B cell (primary cell): ENCODE measurements around the gene TMEM63A.

ENCODE experiments used
- EZH2 ChIP-seq: IDR thresholded peaks from 2 replicates; pipeline ENCODE4 v1.6.1; 2012; ENCODE audit warnings: borderline replicate concordance, low read depth, mild to moderate bottlenecking, moderate library complexity, low read length; ENCODE audit not compliant: insufficient read depth, poor library complexity, severe bottlenecking
- TF ChIP-seq, protein P1 (sequence below): fragments of 200-600 bp; IDR thresholded peaks from one replicate; pipeline ENCODE4 v1.8.0; 2022; ENCODE audit warnings: antibody characterized with exemption, mild to moderate bottlenecking

DNA sequence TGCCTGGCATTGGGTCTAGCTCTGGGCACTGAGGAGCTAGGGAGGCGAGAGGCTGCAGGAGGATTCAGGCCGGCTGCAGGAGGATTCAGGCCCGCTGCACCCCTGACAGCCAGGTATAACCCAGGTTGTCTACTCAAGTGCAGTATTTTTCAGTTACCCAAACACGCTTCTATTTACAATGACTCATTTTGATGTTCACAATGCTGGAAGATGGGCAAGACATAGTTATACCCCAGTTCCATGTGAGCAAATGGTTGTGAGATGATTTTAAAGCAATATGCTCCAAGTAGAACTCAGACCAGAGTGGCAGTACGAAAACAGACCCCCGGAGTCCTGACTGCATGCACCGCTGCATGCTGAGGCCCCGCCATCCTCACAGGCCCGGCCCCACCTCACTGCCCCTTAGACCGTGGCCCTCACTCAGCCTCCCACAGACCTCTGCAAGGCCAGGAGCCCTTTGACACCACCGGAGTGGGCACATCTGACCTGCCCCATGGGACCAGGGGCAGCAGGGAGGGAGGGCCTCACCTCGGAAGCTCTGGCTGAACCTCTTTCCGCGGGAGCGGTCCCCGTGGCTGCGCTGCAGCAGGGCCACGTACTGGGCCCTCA is 6.2 kb upstream of the TMEM63A start:
- TF ChIP-seq, protein P1, sequence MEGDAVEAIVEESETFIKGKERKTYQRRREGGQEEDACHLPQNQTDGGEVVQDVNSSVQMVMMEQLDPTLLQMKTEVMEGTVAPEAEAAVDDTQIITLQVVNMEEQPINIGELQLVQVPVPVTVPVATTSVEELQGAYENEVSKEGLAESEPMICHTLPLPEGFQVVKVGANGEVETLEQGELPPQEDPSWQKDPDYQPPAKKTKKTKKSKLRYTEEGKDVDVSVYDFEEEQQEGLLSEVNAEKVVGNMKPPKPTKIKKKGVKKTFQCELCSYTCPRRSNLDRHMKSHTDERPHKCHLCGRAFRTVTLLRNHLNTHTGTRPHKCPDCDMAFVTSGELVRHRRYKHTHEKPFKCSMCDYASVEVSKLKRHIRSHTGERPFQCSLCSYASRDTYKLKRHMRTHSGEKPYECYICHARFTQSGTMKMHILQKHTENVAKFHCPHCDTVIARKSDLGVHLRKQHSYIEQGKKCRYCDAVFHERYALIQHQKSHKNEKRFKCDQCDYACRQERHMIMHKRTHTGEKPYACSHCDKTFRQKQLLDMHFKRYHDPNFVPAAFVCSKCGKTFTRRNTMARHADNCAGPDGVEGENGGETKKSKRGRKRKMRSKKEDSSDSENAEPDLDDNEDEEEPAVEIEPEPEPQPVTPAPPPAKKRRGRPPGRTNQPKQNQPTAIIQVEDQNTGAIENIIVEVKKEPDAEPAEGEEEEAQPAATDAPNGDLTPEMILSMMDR = no peak
- TF ChIP-seq EZH2 = no peak
